NCI-H226 (cell line): ENCODE measurements around the gene COPB2.

Experiments
- DNase-seq: peaks from one replicate; pipeline ENCODE4 v3.0.0-alpha.2; 2015

Gene COPB2

DNA sequence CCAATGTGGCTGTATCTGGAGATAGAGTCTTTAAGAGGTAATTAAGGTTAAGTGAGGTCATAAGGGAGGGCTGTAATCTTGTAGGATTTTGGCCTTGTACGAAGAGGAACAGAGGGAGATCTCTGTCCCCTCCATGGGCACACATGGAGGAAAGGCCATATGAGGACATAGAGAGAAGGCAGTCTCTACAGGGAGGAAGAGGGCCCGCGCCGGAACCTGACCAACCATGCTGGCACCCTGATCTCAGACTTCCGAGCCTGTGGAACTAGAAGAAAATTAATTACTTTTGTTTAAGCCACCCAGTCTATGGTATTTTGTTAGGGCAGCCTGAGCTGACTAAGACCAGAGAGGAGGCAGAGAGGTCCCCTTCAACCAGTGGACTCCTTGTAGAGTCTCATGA lies 63.3 kb downstream of the COPB2 start:
- DNase-seq, result no peak

DNA sequence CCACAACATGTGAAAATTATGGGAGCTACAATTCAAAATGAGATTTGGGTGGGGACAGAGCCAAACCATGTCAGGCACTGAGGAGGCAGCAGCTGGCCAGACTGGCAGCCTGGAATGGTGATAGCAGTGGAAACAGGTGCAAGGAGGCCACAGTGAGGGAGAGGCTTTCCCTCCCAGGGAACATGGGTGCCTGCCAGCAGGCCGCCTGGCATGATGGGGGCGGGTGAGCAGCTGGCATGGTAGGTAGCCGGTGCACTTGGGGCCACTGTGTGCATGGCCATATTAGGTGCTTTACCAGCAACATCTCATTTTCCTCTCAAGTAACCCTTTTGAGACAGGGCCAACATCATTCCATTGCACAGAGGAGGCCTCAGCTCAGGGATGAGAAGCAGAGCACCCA lies 63.9 kb downstream of the COPB2 start:
- no peak for DNase-seq

DNA sequence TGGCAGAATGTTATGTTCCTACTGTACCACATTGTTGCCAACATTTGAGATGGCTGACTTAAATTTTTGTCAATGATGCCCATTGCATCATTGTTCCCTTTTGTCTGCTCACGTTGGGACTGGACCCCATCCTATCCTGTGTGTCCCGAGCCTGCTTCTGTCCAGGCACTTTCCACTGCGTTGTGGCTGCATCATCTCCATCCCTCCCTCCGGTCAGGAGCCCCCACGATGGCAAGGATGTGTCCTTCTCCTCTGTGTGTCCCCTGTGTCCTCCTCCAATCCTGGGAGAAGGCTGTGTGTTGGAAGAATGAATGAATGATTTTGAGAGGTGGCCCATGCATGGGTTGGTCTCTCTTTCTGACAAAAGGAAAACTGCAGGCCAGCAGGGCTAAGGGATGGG lies 65.0 kb downstream of the COPB2 start:
- DNase-seq, result no peak

DNA sequence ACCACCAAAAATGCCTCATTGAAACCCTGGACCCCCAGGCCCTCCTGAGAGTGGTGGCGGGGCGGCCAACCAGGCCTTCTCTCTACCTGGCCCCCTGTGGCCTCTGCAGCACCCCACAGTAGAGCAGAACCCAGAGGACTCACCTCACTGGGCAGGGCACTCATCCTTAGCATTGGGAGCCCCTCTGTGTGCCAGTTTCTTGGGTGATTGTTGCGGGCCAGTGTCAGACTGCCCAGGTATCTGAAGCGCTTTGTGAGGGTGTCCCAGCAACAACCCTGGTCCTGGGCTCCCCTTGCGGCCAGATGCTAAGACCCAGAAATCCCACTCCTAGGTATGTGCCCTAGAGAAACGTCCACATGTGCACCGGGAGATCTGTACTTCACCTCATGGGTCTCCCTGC lies 66.3 kb downstream of the COPB2 start:
- no peak for DNase-seq

DNA sequence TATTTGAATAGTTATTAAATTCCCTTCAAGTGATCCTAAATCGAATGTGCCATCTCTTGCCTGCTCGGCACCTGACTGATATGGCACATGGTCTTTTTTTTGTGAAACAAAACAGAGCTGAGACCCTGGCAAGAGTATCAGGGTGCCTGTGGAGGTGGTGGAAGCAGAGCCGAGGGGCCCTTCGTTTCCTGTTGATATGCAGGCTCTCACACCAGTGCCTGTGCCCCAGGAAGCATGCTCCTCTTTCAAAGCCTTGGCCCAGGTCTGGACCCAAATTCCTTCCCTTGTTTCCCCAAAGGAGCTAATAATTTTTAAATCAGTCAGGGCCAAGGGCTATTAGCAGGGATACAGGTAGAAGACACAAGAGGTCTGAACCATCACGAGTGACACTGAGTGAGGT lies 67.1 kb downstream of the COPB2 start:
- DNase-seq, result no peak

DNA sequence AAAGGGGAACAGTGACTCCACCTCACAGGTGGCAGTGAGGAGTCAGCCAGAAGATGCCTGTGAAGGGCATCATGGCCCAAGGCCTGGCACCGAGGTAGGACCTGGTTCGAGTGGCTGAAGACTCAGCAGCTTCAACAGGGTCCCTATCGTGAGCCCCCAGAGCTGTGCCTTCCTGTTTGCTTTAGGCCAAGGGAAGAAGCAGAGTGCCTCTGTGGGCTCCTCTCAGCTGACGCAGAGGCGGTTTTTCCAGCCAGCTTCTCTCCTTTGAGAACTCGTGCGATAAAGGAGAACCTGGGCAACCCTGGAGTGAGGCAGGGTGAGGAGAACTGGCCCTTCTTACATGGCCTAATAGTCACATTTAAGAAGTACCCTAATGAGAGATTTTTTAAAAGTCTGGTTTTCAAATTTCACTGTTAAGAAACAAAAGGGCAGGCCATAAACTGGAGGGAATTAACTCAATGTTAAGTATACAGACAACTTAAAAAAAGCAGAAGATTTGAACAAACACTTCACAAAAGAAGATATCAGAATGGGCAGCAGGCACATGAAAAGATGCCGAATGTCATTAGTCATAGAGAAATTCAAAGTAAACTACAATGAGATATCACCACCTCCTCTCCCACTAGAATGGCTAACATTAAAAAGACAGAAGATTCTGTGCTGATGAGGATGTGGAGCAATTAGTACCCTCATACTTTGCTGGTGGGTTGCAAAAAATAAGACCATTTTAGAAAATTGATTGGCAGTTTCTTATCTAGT lies 68.7 kb downstream of the COPB2 start:
- no peak for DNase-seq

DNA sequence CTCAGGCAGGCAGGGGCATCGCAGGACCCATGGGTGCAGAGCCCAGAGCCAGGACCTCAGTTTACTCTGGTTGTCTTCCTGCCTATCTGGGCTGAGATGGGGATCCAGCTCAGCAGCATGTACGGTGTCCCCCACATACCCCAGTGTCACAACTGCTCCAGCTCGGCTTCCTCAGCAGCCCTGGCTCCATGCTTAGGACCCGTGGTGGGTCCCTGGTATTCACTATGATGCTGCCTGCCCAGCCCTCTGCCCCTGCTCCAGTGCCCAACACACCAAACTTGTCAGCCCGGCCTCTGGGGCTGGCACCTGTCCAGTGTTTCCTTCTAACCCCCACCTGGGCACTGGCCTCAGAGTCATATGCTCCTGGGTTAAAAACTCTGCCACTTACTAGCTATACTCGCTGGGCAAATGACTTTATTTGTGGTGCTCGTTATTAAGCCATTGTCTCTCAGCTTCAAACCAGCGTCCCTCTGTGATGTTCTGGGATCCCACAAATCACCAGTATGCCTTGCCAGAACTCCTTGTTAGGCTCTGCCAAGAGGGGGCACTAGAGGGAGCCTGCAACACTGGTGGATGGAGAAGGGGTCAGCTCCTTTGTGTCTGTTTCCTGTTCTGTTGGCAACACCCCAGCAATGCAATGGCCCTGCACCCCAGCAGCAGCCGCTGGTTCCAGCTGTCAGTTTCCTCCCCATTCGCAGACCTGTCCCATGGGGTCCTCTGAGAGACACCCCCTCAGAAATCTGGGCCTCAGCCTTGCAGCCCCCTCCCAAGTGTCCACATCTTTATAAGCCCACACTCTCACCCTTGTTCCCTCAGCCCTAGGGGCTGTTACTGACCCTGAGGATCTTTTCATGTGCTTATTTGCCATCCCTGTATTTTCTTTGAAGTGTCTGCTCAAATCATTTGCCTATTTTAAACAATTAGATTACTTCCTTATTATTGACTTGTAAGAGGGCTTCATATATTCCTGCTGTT lies 69.7 kb downstream of the COPB2 start:
- DNase-seq, result no peak

DNA sequence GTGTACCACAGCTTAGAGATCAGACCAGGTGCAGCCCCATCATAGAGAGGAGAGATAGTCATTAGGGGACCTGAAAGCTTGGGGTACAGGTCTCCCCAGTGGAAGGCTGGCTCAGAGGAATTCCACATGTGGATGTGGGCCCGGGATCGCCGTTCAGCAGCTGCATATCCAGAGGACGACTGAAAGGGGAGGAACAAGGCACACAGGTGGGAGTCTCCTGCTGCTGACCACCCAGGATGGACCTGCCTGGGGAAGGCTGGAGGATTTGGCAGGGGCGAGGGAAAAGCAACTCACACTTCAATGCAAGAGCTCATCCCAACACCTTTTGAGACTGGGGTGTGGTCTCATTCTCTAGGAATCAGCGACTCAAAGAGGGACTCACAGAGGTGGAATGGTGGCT lies 70.6 kb downstream of the COPB2 start:
- DNase-seq, result no peak

DNA sequence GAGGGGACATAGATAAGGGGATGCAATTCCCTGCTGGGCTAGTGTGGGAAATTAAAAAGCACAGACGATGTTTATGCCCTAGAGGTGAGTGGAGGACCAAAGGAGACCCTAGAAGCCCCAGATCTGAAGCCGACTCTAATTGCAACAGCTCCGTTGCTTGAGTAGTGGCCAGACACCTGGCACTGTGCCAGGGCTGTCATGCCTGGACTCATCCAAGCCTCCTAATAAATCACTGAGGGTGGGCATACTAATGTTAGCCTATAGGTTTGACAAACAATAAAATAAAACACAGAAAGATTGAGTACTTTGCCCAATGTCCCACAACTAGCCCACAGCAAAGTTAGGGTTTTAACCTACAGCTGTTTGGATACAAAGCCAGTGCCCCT lies 71.0 kb downstream of the COPB2 start:
- DNase-seq, result no peak

DNA sequence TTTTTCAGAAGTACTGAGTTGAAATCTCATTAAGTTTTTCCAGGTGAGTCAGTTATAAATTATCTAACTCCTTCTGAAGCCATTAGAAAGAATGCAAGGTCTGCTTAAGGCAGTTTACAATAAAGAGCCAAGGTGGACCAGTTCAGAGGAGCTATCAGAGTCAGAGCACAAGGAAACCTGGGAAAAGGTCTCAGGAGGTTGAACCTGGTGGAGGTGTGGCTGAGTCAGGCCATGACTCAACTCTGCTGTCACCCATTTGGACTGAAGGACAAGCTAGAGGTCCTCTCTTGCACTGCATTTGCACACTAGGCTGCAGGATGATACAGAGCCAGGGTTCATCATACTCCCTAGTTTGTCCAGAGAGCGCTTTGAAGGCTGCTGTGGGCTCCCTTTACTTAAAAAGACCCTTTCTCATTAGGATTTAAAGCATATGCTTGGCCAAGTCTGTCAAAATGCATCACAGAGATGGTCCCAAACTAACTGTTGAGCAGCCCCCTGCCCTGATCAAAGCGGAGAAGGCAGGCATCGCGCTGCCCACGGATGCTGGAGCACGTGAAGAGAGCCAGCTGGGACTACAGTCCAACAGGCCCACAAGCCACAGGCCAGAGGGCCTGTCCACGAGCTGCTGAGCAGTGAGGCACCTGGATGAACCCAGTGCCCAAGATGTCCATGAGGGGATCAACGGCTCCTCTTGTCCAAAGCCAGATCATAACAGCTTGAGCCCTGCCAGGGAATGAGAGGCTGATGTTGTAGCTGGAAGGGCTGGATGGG lies 71.6 kb downstream of the COPB2 start:
- no peak for DNase-seq

DNA sequence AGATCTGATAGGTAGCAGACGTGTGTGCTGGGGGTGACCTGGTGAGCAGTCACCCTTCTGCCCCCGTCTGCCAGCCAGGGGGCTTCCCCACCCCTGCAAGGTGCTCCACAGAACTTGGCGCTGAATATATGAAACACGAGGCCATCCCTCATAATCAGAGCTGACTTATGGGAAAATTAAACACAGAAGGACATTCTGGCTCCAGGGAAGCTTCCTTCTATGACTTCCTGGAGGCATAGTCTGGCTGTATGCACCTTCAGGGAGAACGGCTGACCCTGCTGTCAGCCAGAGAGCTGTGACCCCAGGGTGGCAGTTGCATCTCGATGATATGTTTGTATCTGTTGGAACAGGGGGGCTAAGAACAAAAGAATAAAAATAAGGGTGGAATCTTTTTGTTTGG lies 72.2 kb downstream of the COPB2 start:
- DNase-seq, result no peak

DNA sequence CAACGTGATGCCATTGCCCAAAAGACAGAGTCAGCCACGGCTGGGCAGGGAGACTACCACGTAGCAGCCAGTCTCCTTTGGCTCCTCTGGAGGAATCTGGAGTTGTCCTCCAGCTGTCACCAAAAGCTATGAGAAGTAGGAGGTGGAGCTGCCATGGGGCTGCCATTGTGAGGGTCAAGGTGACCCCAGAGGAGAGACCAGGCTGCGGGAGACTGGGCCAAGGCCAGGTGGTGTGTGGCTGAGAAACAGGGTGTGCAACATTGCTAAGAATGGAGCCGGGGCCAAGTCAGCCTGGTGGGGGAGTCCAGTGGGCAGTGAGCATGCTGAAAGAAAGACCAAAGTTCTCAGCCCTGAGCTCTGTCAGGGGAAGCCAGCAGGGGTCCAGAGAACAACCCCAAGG lies 75.5 kb downstream of the COPB2 start:
- DNase-seq, result no peak

DNA sequence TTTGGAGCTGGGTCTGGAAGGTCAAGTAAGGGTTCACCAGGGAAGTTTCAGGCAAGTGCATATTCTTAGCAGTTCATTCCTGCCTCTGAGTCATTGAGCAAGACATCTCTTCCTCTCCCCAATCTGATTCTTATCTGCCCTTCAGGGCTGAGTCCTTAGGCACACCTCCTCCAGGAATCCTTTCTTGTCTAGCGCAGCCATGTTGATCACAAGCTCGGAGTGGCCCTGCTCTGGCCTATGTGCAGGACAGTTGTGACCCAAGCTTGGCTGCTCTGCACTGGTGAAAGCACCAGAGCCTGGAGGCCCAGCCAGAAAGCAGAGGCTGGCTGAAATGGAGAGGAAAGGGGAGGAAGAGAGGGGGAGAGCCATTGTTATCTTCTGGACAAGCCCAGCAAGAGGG lies 76.5 kb downstream of the COPB2 start:
- peak; percentile 74 for DNase-seq

DNA sequence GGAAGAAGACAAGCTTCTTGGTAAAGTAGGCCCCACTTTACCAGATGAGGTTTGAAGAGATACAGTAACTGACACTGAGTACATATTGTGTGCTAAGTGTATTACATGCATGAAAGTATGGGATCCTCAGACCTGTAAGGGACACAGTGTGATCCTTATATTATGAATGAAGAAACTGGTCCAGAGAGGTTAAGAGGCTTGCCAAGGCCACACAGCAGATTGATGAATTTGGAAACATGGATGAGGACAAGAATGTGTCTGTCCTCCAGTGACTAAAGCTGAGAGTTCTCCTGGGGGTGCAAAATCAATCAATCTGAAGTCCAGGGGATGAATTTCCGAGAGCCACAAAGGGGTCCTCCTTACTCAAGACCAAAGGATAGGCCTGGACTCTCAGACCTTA lies 77.0 kb downstream of the COPB2 start:
- DNase-seq, result no peak

DNA sequence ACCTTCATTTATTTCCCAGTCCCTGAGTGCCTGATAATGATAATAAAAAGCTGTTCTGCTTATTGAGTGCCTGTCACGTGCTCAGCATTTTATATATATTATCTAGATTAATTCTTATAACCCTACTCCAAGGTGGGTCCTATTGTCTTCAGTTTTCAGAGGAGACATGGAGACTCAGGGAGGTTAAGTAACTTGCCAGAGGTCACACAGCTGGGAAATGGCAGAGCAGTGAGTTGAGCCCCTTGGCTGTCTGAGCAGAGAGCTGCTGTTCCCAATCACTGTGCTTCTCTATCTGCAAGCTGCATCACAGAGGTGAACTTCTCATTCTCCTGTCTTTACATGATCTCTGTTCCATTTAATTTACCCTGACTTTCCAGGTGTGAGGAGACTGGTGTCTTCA lies 77.9 kb downstream of the COPB2 start:
- DNase-seq, result no peak

DNA sequence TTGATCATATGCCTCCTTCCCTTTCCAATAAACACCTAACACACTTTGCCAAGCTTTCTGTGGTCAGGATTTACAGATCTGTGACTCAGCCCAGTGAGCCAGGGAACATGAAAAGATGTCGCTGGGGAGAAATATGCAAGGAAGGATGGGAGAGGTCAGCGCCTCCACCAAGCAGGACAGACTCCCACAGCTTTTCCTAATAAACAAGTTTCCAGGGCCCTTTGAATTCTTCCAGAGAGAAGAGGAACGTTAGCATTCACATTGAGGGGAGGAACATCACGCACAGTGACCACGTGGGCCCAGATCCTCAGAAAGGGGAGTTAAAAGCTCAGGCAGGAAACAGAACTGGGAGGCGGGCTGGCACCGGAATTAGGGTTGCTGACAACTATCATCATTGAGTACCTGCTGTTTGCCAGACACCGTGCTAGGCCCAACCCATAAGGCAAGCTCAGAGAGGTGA lies 78.9 kb downstream of the COPB2 start:
- peak; percentile 68 for DNase-seq

DNA sequence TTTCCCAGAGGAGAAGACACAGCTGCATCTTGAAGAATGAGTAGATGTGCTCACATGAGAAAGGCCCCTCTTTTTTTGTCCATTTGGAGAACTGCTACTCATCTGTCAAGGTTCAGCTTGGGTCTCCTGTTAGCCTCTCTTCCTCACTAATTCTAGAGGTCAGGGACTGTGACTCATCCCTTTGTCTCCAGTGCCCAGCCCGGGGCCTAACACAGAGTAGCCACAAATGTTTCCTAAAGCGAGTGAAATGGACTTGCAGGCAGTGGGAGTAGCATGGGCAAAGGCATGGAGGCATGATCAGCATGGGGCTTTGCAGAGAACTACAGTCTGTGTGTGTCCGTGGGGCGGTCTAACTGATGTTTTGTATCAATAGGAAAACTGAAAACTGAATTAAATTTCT lies 79.6 kb downstream of the COPB2 start:
- DNase-seq, result peak; percentile 70

DNA sequence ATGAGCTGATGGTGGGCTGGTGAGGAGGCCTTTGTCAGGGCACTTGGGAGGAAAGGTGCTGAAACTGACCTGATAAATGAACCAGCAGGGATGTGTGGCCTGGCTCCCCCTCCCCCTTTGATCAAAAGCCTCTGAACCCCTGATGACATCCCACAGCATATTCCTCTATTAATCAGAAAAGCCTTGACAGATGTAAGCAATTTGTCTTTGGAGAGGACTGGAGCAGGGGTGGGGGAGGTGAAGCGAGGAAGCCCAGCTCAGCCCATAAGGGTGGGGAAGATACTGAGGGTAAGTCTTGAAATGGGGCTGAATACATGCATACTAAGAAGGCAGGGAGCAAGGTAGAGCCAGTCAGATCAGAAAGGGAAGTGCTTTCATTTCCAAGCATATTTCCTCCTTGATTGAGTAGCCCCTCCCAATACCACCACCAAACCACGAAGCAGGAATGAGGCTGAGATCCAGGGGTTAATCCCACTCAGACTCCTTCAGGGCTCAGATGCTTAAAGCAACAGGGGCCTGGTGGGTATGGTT lies 80.3 kb downstream of the COPB2 start:
- DNase-seq, result no peak

DNA sequence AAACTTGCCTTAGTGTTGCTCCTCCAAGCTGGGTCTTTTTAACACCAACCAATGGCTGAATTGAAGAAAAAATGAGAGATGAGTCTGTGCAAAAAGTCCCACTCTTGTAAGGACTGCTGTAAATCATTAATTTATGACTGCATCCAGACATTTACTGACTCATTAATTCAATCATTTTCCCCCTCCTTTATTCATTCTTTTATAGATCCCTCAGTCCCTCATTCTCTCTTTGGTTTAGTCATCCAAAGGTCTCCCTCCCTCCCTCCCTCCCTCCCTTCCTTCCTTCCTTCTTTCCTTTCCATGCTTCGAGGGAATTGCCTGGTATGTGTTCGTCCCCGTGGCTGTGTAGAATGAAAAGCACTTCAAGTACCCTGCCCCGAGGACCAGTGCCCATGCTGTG lies 80.9 kb downstream of the COPB2 start:
- no peak for DNase-seq

DNA sequence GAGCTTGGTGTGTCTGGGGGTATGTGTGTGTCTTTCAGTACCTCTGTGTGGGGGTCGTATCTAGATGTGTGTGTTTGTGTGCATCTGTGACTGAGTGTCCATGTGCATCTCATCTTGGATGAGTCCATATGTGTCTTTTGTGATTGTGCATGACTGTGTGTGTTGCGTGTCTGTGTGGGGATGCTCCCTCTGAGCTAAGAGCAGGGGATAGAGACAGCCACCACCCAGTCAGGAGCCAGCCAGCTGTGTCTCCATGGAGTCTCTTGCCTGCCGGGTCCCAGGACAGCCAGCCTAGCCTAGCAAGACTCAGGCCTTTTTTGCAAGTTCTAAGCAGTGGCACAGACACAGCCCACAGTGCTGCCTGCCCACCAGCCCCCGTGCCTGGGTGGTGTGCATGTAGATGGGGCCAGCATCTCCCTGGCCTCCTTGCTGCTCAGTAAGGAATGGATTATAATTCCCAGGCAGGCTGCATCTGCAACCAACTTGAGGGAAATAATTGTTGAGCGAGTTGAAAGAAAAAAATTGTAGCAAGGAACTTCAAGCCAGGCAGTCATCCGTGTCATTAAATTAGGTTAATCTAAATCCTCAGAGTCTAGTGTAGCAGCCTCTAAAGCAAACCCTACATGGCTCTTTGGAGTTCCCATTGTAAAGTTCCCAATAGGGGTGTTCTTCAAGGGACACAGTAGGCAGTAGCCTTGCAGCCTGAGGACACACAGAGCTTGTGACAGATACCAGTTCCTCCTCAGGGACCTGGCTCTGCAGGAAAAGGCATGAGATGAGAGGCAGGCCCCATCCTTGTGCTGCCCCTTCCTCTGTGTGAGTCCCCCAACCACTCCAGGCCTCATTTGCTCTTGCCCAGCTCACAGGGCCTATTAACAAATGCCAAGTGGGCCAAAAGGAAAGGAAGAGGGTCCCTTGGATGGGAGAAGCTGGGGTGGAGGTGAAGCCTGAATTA lies 81.6 kb downstream of the COPB2 start:
- no peak for DNase-seq
